ENCODE measurements around the gene FBXL22.

FBXL22 gene

GRCh38 chr15:63597038-63597790 lies at the start of gene FBXL22:
TSS of gene FBXL22 (plus strand) at chr15:63597387. CDS start at chr15:63597393, 6 bp downstream.
- in situ Hi-C loops (cut with MboI; ENCODE audit: low sequenced_read_pairs), result loop anchor here (25.0 kb wide), 1 partner anchor 310 kb away; the partner anchor contains the start of gene APH1B

- in situ Hi-C loops (cut with MboI; ENCODE audit: low sequenced_read_pairs), result no loop called here
These were observed 45.8 kb upstream of the FBXL22 start for GRCh38 chr15:63551400-63551799.

- in situ Hi-C loops (cut with MboI; ENCODE audit: low sequenced_read_pairs), result no loop called here
These were observed 43.8 kb upstream of the FBXL22 start for GRCh38 chr15:63553388-63553791.

- in situ Hi-C loops (cut with MboI; ENCODE audit: low sequenced_read_pairs), result no loop called here
These were observed 42.8 kb upstream of the FBXL22 start for GRCh38 chr15:63554337-63554927.

- in situ Hi-C loops (cut with MboI; ENCODE audit: low sequenced_read_pairs), result no loop called here
These were observed 41.7 kb upstream of the FBXL22 start for GRCh38 chr15:63555507-63555906.

GRCh38 chr15:63556246-63556645 lies 40.9 kb upstream of the FBXL22 start:
- in situ Hi-C loops (cut with MboI; ENCODE audit: low sequenced_read_pairs), result no loop called here

GRCh38 chr15:63556736-63557135 lies 40.5 kb upstream of the FBXL22 start:
- in situ Hi-C loops (cut with MboI; ENCODE audit: low sequenced_read_pairs), result no loop called here

GRCh38 chr15:63559753-63560152 lies 37.4 kb upstream of the FBXL22 start:
- in situ Hi-C loops (cut with MboI; ENCODE audit: low sequenced_read_pairs), result no loop called here

- in situ Hi-C loops (cut with MboI; ENCODE audit: low sequenced_read_pairs), result no loop called here
These were observed 36.3 kb upstream of the FBXL22 start for GRCh38 chr15:63560741-63561448.

- in situ Hi-C loops (cut with MboI; ENCODE audit: low sequenced_read_pairs), result no loop called here
These were observed 33.1 kb upstream of the FBXL22 start for GRCh38 chr15:63564093-63564492.

- in situ Hi-C loops (cut with MboI; ENCODE audit: low sequenced_read_pairs), result no loop called here
These were observed 31.5 kb upstream of the FBXL22 start for GRCh38 chr15:63565536-63566186.

- in situ Hi-C loops (cut with MboI; ENCODE audit: low sequenced_read_pairs), result no loop called here
These were observed 24.3 kb upstream of the FBXL22 start for GRCh38 chr15:63572749-63573464.

GRCh38 chr15:63573533-63573932 lies 23.7 kb upstream of the FBXL22 start:
- in situ Hi-C loops (cut with MboI; ENCODE audit: low sequenced_read_pairs), result no loop called here

- in situ Hi-C loops (cut with MboI; ENCODE audit: low sequenced_read_pairs), result loop anchor here (25.0 kb wide), 1 partner anchor 288 kb away; the partner anchor contains the start of gene APH1B
These were observed 21.9 kb upstream of the FBXL22 start for GRCh38 chr15:63575312-63575711.

GRCh38 chr15:63576441-63576840 lies 20.7 kb upstream of the FBXL22 start:
- in situ Hi-C loops (cut with MboI; ENCODE audit: low sequenced_read_pairs), result loop anchor here (25.0 kb wide), 1 partner anchor 289 kb away; the partner anchor contains the start of gene APH1B

- in situ Hi-C loops (cut with MboI; ENCODE audit: low sequenced_read_pairs), result loop anchor here (25.0 kb wide), 1 partner anchor 295 kb away; the partner anchor contains the start of gene APH1B
These were observed 15.0 kb upstream of the FBXL22 start for GRCh38 chr15:63582179-63582578.

- in situ Hi-C loops (cut with MboI; ENCODE audit: low sequenced_read_pairs), result loop anchor here (25.0 kb wide), 1 partner anchor 296 kb away; the partner anchor contains the start of gene APH1B
These were observed 14.3 kb upstream of the FBXL22 start for GRCh38 chr15:63582718-63583426.

- in situ Hi-C loops (cut with MboI; ENCODE audit: low sequenced_read_pairs), result loop anchor here (25.0 kb wide), 1 partner anchor 299 kb away; the partner anchor contains the start of gene APH1B
These were observed 10.4 kb upstream of the FBXL22 start for GRCh38 chr15:63586790-63587189.

- in situ Hi-C loops (cut with MboI; ENCODE audit: low sequenced_read_pairs), result loop anchor here (25.0 kb wide), 1 partner anchor 300 kb away; the partner anchor contains the start of gene APH1B
These were observed 9.7 kb upstream of the FBXL22 start for GRCh38 chr15:63587527-63587926.
